MG63 (cell line): ENCODE results near the gene MCRIP2. TPM values are rescaled to one million over a fixed set of nuclear protein-coding genes. Genes with fewer than 3 reads are reported as not detected.

Source experiments
- DNase-seq: peaks from one replicate; pipeline ENCODE4 v3.0.0-alpha.2; 2020
- H3K27me3 ChIP-seq: fragments of 250-450 bp; sonication (Bioruptor Pico); 2 replicates; pipeline ENCODE4 v1.5.1; 2020; ENCODE audit warnings: mild to moderate bottlenecking, moderate library complexity
- H3K36me3 ChIP-seq: fragments of 250-450 bp; sonication (Bioruptor Pico); 2 replicates; pipeline ENCODE4 v1.5.1; 2020; ENCODE audit warnings: mild to moderate bottlenecking, moderate library complexity
- H3K4me3 ChIP-seq: fragments of 250-450 bp; sonication (Bioruptor Pico); 2 replicates; pipeline ENCODE4 v1.5.1; 2020; ENCODE audit warnings: mild to moderate bottlenecking, moderate library complexity
- H3K9me3 ChIP-seq: fragments of 250-450 bp; sonication (Bioruptor Pico); 2 replicates; pipeline ENCODE4 v1.5.1; 2020; ENCODE audit warnings: mild to moderate bottlenecking, moderate library complexity
- total RNA-seq: library from RNA; depleted of rRNA; stranded (reverse); fragments of >200 nt; shearing (Covaris generic); gene quantifications from 2 replicates; pipeline ENCODE4 v1.2.3, GENCODE V29; 2014; ENCODE audit warnings: low replicate concordance

MCRIP2 gene
- total RNA-seq, 1 experiment from 2014 or later = 50.3 TPM

DNA sequence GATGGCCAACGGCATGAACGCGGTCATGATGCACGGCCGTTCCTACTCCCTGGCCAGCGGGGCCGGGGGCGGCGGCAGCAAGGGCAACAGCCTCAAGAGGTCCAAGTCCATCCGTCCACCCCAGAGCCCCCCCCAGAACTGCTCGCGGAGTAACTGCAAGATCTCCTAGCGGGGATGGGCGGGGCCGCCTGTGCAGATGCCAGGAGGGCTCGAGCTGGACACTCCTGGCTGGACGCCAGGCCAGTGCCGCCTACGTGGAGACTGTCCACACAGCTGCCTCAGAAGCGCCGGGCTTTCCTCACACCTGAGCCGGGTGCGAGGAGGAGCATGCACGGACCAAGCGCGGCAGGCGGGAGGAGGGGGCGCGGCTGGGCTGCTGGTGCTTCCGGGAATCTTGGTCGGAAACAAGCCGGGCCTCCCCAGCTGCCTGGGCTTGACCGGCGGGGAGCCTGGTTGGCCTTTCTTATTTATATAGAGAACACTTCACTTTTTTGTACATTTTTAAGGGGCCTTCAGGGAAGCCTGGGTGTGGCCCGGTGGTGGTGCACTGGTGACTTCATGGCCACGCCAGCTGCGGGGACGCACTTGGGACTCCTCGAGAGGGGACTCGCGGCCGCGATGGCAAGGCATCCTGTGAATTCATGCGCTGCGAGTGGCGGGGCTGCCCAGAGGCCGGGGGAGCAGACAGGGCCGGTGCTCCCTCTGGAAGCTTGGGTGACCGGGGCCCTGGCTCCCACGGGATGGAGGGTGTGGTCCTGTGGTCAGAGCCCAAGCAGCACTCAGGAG lies 14.0 kb upstream of the MCRIP2 start:
- peak; percentile 53 for DNase-seq
- Histone ChIP-seq H3K4me3 (no peak overlapping the region), H3K9me3 (no peaks in the 10 kb centered on the region), H3K36me3 (peaks cover 24% of the 10 kb centered on the region), H3K27me3 (no peaks in the 10 kb centered on the region)

DNA sequence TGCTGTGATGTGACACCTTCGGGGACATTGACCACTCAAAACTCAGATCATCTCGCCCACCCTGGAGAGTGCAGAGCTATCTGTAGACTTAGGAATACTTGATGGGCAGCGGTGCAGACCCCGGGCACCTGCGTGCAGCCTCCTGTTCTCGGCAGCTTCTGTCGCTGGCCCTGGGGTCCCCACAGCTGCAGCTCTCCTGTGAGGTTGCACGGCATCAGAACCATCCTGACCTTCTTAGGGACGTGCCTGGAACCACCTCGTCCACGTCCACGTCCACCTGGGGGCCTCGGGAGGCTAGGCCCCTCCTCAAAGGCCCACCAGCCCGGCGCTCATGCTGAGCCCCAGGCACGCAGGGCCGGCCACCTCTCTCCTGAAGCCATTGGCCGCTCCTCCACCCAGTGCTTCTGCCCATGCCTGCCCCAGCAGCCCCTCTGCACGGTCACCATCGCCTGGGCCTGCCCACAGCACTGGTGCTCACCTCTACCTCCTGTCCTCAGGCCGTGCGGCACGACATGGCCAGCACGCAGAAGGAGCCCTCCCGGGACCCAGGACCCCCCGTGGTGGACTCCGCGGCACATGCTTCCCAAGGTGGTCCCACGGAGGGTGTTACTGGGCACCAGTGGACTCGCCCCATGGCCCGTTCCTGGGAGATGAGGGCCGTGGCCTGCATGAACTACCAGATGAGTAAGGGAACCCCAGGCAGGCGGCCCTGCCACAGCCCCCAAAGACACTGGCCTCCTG lies 13.1 kb upstream of the MCRIP2 start:
- H3K4me3 ChIP-seq = no peak overlapping the region
- no peaks in the 10 kb centered on the region for H3K27me3 ChIP-seq
- H3K9me3 ChIP-seq = no peaks in the 10 kb centered on the region
- peaks cover 24% of the 10 kb centered on the region for H3K36me3 ChIP-seq
- no peak for DNase-seq

DNA sequence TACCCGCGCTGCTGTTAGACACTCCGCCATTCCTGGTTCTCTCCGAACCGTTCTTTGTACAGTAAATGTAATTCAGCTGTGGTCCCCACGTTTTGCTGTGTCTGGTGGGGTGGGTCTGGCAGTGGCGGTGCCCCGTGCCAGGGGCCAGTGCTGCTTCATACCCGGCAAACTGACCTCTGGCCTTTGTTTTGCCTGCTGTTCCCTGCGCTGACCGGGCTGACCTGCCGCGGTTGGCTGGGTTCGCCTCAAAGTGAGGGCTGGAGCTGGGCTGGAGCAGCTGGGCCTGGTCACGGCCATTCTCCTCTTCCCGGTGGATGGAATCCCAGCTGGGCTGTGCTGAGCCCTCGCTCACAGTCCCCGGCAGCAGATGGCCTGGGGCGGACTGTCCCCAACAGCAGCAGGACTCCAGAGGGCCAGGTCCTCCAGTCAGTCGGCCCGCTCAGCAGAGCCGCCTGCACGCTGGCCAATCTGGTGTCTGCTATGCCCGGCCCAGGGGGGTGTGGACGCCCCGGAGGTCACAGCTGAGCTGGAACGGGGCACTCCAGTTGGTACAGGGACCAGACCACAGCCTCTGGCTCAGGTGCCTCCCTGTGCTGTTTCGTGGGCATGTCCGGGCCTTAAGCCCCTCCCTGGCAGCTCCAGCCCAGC lies 12.3 kb upstream of the MCRIP2 start:
- DNase-seq = no peak
- Histone ChIP-seq H3K4me3 (no peak overlapping the region), H3K27me3 (no peaks in the 10 kb centered on the region), H3K9me3 (no peaks in the 10 kb centered on the region), H3K36me3 (peaks cover 25% of the 10 kb centered on the region)

DNA sequence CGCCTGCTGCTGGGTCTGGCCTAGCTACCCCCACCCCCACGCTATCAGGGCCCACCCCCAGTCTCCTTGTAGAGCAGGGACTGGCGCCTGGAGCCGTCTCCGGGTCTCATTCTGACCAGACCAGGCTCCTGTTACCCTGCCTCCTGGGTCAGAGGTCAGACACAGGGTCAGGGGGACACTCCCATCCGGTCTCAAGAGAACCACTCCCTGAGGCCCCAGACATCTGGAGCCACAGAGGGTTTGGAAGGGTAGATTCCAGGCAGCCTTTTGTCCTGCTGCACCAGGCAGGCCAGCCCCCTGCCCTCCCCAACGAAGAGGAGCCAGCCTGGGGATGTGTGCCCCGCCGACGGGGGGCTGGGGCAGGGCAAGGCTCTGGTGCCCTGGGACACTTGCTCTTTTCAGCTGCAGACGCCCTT lies 11.8 kb upstream of the MCRIP2 start:
- H3K4me3 ChIP-seq = no peak overlapping the region
- DNase-seq = no peak
- H3K9me3 ChIP-seq = no peaks in the 10 kb centered on the region
- peaks cover 30% of the 10 kb centered on the region for H3K36me3 ChIP-seq
- H3K27me3 ChIP-seq = no peaks in the 10 kb centered on the region

DNA sequence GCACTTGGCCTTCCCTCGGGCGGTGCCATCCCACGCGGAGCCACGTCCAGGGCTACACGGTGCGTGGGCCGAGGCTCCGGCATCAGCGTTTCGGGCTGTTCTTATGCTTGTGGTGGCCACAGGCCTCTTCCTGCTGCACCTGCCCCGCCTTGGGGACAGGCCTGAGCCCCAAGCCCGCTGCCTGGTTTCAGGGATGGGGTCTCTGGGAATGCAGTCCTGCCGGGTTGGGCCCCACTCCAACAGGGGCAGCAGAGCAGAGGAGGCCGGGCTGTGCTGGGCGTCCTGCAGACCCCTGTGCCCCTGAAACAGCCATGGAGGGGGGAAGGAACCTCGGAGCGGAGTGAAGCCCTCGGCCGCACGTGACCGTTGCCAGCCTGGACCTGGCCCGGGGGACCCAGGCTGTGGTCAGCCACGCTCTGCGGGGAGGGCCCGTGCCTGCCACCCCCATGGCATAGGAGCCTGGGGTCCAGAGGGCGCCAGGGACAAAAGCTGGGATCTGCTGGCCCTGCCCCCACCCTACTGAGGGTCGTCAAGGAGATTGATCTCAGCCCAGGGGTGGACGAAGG lies 11.3 kb upstream of the MCRIP2 start:
- no peak for DNase-seq
- Histone ChIP-seq H3K9me3 (no peaks in the 10 kb centered on the region), H3K4me3 (no peak overlapping the region)

DNA sequence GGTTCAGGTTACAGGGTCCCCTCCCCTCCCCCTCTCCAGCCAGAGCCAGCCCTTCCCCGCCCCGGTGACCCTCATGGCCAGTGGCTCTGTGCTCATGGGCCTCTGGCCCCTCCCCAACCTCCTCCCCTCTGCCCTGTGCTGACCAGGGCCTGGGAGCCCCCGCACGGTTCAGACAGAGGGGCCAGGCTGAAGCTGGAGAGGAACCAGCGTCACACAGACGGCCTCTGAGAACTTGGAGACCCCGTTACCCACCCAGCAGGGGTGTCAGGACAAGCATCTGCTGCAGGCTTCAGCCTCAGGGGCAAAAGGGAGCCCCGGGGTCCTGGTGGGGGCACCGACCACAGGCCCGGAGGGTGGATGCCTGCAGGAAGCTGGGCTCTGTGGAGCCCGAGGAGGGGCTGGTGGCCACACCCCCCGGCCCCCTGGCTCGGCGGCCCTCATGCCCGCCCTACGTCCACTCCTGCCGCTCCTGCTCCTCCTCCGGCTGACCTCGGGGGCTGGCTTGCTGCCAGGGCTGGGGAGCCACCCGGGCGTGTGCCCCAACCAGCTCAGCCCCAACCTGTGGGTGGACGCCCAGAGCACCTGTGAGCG lies 10.7 kb upstream of the MCRIP2 start, which contains the start of gene WFIKKN1:
WFIKKN1 (plus strand) TSS at position 171 of the 591 bp plus-strand sequence; CDS start at position 440, 269 bp downstream.
- no peaks in the 10 kb centered on the region for H3K9me3 ChIP-seq
- no peak for DNase-seq
- no peaks in the 10 kb centered on the region for H3K27me3 ChIP-seq
- H3K36me3 ChIP-seq = peaks cover 27% of the 10 kb centered on the region
- no peak within 1 kb of the TSS for H3K4me3 ChIP-seq

More for the DNA sequence above, 11.3 kb upstream of the MCRIP2 start:
- Histone ChIP-seq H3K27me3 (no peaks in the 10 kb centered on the region), H3K36me3 (peaks cover 30% of the 10 kb centered on the region)

DNA sequence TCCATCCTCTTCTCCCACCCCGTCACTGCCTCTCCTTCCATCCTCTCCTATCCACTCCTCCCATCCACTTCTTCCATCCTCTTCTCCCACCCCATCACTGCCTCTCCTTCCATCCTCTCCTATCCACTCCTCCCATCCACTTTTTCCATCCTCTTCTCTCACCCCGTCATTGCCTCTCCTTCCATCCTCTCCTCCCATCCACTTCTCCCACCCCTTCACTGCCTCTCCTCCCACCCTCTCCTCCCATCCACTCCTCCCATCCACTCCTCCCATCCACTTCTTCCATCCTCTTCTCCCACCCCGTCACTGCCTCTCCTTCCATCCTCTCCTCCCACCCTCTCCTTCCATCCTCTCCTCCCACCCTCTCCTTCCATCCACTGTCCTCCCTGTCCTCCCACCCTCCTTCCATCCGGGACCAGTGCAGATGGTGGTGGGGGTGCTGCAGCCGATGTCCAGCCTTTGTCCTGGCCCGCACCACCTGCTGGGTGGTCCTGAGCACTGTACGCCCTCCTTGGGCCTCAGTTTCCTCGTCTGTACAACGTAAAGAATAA lies 9.7 kb upstream of the MCRIP2 start:
- DNase-seq = no peak
- H3K27me3 ChIP-seq = no peaks in the 10 kb centered on the region

DNA sequence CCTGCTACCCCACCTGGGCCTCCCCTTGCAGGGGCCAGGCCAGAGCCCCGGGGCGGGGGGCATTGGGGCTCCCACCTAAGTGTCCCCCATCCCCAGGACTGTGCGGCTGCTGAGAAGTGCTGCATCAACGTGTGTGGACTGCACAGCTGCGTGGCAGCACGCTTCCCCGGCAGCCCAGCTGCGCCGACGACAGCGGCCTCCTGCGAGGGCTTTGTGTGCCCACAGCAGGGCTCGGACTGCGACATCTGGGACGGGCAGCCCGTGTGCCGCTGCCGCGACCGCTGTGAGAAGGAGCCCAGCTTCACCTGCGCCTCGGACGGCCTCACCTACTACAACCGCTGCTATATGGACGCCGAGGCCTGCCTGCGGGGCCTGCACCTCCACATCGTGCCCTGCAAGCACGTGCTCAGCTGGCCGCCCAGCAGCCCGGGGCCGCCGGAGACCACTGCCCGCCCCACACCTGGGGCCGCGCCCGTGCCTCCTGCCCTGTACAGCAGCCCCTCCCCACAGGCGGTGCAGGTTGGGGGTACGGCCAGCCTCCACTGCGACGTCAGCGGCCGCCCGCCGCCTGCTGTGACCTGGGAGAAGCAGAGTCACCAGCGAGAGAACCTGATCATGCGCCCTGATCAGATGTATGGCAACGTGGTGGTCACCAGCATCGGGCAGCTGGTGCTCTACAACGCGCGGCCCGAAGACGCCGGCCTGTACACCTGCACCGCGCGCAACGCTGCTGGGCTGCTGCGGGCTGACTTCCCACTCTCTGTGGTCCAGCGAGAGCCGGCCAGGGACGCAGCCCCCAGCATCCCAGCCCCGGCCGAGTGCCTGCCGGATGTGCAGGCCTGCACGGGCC lies 8.9 kb upstream of the MCRIP2 start:
- Histone ChIP-seq H3K9me3 (no peaks in the 10 kb centered on the region), H3K27me3 (no peaks in the 10 kb centered on the region), H3K36me3 (peaks cover 15% of the 10 kb centered on the region), H3K4me3 (no peak overlapping the region)
- no peak for DNase-seq

More for the DNA sequence above, 9.7 kb upstream of the MCRIP2 start:
- H3K4me3 ChIP-seq = no peak overlapping the region
- H3K36me3 ChIP-seq = peaks cover 21% of the 10 kb centered on the region
- no peaks in the 10 kb centered on the region for H3K9me3 ChIP-seq

DNA sequence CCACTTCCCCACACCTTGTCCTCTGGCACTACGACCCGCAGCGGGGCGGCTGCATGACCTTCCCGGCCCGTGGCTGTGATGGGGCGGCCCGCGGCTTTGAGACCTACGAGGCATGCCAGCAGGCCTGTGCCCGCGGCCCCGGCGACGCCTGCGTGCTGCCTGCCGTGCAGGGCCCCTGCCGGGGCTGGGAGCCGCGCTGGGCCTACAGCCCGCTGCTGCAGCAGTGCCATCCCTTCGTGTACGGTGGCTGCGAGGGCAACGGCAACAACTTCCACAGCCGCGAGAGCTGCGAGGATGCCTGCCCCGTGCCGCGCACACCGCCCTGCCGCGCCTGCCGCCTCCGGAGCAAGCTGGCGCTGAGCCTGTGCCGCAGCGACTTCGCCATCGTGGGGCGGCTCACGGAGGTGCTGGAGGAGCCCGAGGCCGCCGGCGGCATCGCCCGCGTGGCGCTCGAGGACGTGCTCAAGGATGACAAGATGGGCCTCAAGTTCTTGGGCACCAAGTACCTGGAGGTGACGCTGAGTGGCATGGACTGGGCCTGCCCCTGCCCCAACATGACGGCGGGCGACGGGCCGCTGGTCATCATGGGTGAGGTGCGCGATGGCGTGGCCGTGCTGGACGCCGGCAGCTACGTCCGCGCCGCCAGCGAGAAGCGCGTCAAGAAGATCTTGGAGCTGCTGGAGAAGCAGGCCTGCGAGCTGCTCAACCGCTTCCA lies 8.1 kb upstream of the MCRIP2 start:
- DNase-seq = no peak

DNA sequence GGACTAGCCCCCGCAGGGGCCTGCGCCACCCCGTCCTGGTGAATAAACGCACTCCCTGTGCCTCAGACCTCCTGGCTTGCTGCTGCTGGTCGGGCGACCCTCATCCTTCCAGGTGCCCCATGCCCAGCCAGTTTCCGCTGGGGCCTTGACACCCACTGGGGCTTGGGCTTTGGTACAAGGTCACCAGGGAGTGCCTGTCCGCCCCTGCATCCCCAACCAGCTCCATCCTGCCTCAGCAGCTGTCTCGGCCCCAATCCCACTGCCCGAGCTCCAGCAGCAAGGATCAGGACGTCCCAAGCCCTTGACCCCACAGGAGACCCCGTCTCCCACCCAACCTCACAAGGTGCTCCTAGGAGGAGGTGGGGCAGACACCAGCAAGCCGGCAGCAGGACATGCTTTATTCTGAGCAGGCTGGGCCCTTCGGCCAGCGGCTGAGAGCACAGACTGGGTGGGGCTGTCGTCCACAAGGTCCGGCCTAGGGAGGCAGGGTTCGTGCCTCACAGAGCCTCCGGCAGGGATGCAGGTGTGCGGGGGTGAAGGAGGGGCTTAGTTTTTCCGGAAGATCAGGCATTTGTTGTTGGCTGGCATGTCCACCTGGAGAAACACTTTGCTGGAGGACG lies 7.5 kb upstream of the MCRIP2 start:
- Histone ChIP-seq H3K36me3 (peaks cover 9% of the 10 kb centered on the region), H3K4me3 (no peak overlapping the region), H3K27me3 (no peaks in the 10 kb centered on the region), H3K9me3 (no peaks in the 10 kb centered on the region)
- no peak for DNase-seq

More for the DNA sequence above, 8.1 kb upstream of the MCRIP2 start:
- peaks cover 9% of the 10 kb centered on the region for H3K36me3 ChIP-seq
- H3K27me3 ChIP-seq = no peaks in the 10 kb centered on the region
- no peak overlapping the region for H3K4me3 ChIP-seq
- H3K9me3 ChIP-seq = no peaks in the 10 kb centered on the region

DNA sequence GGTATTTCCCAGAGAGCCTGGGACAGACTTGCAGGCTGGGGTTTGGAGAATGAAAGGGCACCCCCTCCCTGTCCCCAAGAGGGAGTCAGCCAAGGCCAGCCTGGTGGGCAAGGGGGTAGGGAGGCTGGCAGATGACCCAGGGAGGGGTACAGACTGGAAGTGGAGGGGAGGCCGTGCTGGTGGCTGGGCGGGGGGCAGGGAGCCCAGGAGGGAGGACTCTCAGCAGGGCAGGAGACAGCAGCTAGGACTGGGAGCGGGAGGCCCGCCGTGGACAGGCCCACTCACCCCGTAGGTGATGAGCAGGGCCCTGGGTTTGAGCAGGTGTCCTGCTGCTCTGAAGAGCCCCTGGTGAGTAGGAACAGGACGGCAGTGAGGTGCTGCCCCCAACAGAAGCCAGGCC lies 6.6 kb upstream of the MCRIP2 start:
- H3K36me3 ChIP-seq = peaks cover 9% of the 10 kb centered on the region
- no peak for DNase-seq

DNA sequence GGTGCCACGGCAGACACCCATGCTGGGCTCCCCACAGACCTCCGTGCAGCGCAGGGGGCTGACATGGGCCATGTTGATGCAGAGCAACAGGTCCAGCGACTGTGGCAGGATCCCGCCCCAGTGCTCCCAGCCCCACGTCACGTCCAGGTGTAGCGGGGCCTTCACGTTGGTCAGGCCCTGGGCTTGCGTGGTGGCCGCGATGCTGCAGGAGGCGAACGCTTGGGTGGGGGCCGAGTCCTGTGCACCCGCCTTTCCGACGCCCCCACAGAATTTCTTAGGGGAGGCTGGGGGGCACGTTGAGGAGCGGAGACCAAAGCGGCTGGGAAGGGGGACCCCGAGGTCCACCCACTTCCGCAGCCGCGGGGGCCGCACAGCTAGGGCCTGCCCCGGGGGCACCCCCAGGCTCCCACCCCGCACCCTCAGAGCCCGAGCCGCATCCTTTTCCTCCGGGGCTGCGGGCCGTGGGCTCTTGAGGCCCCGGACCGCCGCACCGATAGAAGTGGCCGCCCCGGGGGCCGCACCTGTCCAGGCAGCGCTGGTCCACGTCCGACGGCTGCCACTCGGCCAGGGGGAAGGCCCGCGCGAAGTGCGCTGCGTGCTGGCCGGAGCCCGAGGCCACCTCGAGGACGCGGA lies 5.9 kb upstream of the MCRIP2 start:
- Histone ChIP-seq H3K9me3 (no peaks in the 10 kb centered on the region), H3K36me3 (peaks cover 9% of the 10 kb centered on the region), H3K4me3 (peak overlapping the region; percentile 63), H3K27me3 (no peaks in the 10 kb centered on the region)
- no peak for DNase-seq

More for the DNA sequence above, 6.6 kb upstream of the MCRIP2 start:
- H3K27me3 ChIP-seq = no peaks in the 10 kb centered on the region
- peak overlapping the region; percentile 63 for H3K4me3 ChIP-seq
- H3K9me3 ChIP-seq = no peaks in the 10 kb centered on the region

DNA sequence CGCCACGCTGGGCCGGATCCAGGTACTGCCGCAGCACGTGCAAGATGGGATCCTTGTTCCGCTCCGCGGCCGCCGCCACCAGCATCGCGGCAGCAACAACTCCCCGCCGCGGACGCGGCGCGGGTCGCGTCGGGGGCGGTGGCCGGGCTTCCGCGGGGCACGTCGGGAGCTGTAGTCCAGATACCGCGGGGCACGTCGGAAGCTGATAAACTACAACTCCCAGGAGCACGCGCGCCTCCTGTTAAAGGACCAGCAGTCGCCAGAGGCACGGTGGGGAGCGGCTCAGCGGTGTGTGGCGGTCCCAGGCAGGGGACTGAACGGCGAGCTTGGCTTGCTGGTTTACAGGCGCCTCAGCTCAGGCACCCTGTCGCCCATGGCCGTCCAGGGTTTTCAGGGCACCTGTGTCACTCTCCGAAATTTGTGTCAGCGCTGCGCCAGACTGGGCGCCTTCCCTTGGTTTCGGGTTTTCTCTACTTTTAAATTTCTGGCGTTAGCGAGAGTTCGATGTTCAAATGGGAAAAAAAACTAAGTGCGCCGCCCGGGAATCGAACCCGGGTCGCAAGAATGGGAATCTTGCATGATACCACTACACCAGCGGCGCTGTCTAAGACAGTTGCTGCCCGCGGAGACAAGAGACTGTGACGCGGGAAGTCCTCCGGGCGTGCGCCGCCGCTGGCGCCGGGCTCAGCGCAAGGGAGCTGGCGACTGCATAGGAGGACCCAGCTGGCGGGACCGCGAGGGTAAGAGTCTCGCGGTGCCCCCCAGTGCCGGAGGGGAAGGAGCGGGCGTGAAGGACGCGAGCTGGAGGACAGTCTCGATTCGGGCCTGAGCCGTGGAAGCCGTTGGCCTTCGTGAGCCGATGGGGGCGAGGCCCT lies 5.2 kb upstream of the MCRIP2 start, which contains the start of gene METTL26:
METTL26 (minus strand) TSS at position 100 of the 875 bp plus-strand sequence; CDS start at position 85, 15 bp downstream.
- H3K36me3 ChIP-seq = peaks cover 9% of the 10 kb centered on the region
- H3K27me3 ChIP-seq = no peaks in the 10 kb centered on the region
- peak; percentile 95 for DNase-seq
- peak within 1 kb of the TSS; percentile 63 for H3K4me3 ChIP-seq
- H3K9me3 ChIP-seq = no peaks in the 10 kb centered on the region
